Calu3 (cell line): ENCODE results near the gene TRAPPC6A. TPM values are rescaled to one million over a fixed set of nuclear protein-coding genes. Genes with fewer than 3 reads are reported as not detected.
A peak's percentile ranks its signal among the peaks of the same experiment; 100 is the strongest.

ENCODE experiments used
- BruUV-seq: library from RNA; stranded (reverse); fragments of 400-500 nt; replicated peaks from 2 replicates; lab custom pipeline; 2021; lab: Mats Ljungman, UMichigan
- CTCF ChIA-PET: fragments of 300-600 bp; sonication (Branson Sonifier 250); formaldehyde crosslinking; loops from one replicate; lab custom pipeline; 2022; ENCODE audit warnings: antibody characterized with exemption; lab: Charles Lee
- DNase-seq: peaks from one replicate; pipeline ENCODE4 v3.0.0; 2022
- H3K27ac Mint-ChIP-seq: one replicate; pipeline ENCODE4 v1.8.0; 2022; ENCODE audit warnings: mixed read lengths; ENCODE audit not compliant: unreplicated experiment
- H3K27me3 Mint-ChIP-seq: one replicate; pipeline ENCODE4 v1.8.0; 2022; ENCODE audit warnings: mixed read lengths; ENCODE audit not compliant: unreplicated experiment
- H3K36me3 Mint-ChIP-seq: one replicate; pipeline ENCODE4 v1.8.0; 2022; ENCODE audit warnings: mild to moderate bottlenecking, moderate library complexity, mixed read lengths; ENCODE audit not compliant: insufficient read depth, unreplicated experiment
- H3K4me1 Mint-ChIP-seq: one replicate; pipeline ENCODE4 v1.8.0; 2022; ENCODE audit warnings: mild to moderate bottlenecking, low read depth, mixed read lengths; ENCODE audit not compliant: unreplicated experiment
- H3K4me3 Mint-ChIP-seq: one replicate; pipeline ENCODE4 v1.8.0; 2022; ENCODE audit warnings: mild to moderate bottlenecking, low read depth, moderate library complexity, mixed read lengths; ENCODE audit not compliant: unreplicated experiment
- H3K9me3 Mint-ChIP-seq: one replicate; pipeline ENCODE4 v1.8.0; 2022; ENCODE audit warnings: low read depth, mixed read lengths; ENCODE audit not compliant: unreplicated experiment
- CTCF ChIP-seq: fragments of 200-600 bp; IDR thresholded peaks from one replicate; pipeline ENCODE4 v1.8.0; 2022; ENCODE audit warnings: antibody characterized with exemption; ENCODE audit not compliant: unreplicated experiment
- intact Hi-C: fragments of 100-400 bp; cut with micrococcal nuclease; formaldehyde crosslinking; loops from one replicate; pipeline ENCODE4 v1.10.0; 2022; ENCODE audit not compliant: unreplicated experiment
- total RNA-seq: library from RNA; stranded (reverse); gene quantifications from 2 replicates; pipeline ENCODE4 v1.2.3, GENCODE V29; 2022

TRAPPC6A gene
- total RNA-seq, 1 experiment from 2014 or later = 55.7 TPM

- intact Hi-C loops = no loop called here
- CTCF ChIA-PET = interaction anchor here (0.7 kb wide), 1 partner anchor 24 kb away, joined by 3 read pairs; no protein-coding TSS in a partner anchor
- Mint-ChIP-seq H3K36me3 (peaks cover 21% of the 10 kb centered on the region), H3K27ac (no peak overlapping the region), H3K27me3 (no peaks in the 10 kb centered on the region), H3K9me3 (no peaks in the 10 kb centered on the region), H3K4me1 (peaks cover 45% of the 10 kb centered on the region), H3K4me3 (no peak overlapping the region)
- no TSS peak for BruUV-seq
- TF ChIP-seq CTCF = no peak
- no peak for DNase-seq
Measured at GRCh38 chr19:45115809-45116615, 62.0 kb downstream of the TRAPPC6A start.

- no peak for TF ChIP-seq CTCF
- H3K4me3 Mint-ChIP-seq = peak overlapping the region; percentile 50
- BruUV-seq = no TSS peak
- no peaks in the 10 kb centered on the region for H3K9me3 Mint-ChIP-seq
- H3K4me1 Mint-ChIP-seq = peaks cover 59% of the 10 kb centered on the region
- H3K36me3 Mint-ChIP-seq = peaks cover 20% of the 10 kb centered on the region
- peak overlapping the region; percentile 62 for H3K27ac Mint-ChIP-seq
- H3K27me3 Mint-ChIP-seq = no peaks in the 10 kb centered on the region
- DNase-seq = no peak
- intact Hi-C loops = no loop called here
- CTCF ChIA-PET = interaction anchor here (0.9 to 1.6 kb wide), 3 partner anchors 11 to 20 kb away, joined by 3 to 11 read pairs (median 5); no protein-coding TSS in a partner anchor
Measured at GRCh38 chr19:45114116-45114515, 63.9 kb downstream of the TRAPPC6A start.

- peaks cover 17% of the 10 kb centered on the region for H3K36me3 Mint-ChIP-seq
- peak overlapping the region; percentile 62 for H3K27ac Mint-ChIP-seq
- peak; percentile 74 for DNase-seq
- H3K27me3 Mint-ChIP-seq = no peaks in the 10 kb centered on the region
- H3K4me3 Mint-ChIP-seq = peak overlapping the region; percentile 50
- TF ChIP-seq CTCF = no peak
- BruUV-seq = no TSS peak
- intact Hi-C loops = no loop called here
- no peaks in the 10 kb centered on the region for H3K9me3 Mint-ChIP-seq
- CTCF ChIA-PET = interaction anchor here (0.9 to 1.6 kb wide), 4 partner anchors 11 to 19 kb away, joined by 3 to 11 read pairs (median 4); no protein-coding TSS in a partner anchor
- peaks cover 59% of the 10 kb centered on the region for H3K4me1 Mint-ChIP-seq
Measured at GRCh38 chr19:45113628-45114027, 64.4 kb downstream of the TRAPPC6A start.

Other genes with a start within 250 kb of the TRAPPC6A start
- gene APOC4, start 236.0 kb downstream of the TRAPPC6A start, total RNA-seq = not detected in 2 replicates
- gene APOC2, start 232.2 kb downstream of the TRAPPC6A start, total RNA-seq = not detected in 2 replicates
- gene CLPTM1, start 222.9 kb downstream of the TRAPPC6A start, total RNA-seq = 172 and 183 TPM in 2 replicates
- 37.9 and 44.5 TPM in 2 replicates for gene RELB, start 176.8 kb downstream of the TRAPPC6A start, total RNA-seq
- 115 and 126 TPM in 2 replicates for gene CLASRP, start 139.2 kb downstream of the TRAPPC6A start, total RNA-seq
- gene ZNF296, start 101.8 kb downstream of the TRAPPC6A start, total RNA-seq = 5.3 and 6.3 TPM in 2 replicates
- gene GEMIN7, start 99.0 kb downstream of the TRAPPC6A start, total RNA-seq = 36.0 and 42.0 TPM in 2 replicates
- gene PPP1R37, start 85.1 kb downstream of the TRAPPC6A start, total RNA-seq = 45.7 and 59.7 TPM in 2 replicates
- gene NKPD1, start 17.3 kb downstream of the TRAPPC6A start, total RNA-seq = 0.64 TPM in 2 replicates
- 22.7 and 25.2 TPM in 2 replicates for gene BLOC1S3, start 547 bp upstream of the TRAPPC6A start, total RNA-seq
- not detected in 2 replicates for gene EXOC3L2, start 67.2 kb upstream of the TRAPPC6A start, total RNA-seq
- gene MARK4, start 73.0 kb upstream of the TRAPPC6A start, total RNA-seq = 45.9 and 50.3 TPM in 2 replicates
- not detected in 2 replicates for gene CKM, start 144.6 kb upstream of the TRAPPC6A start, total RNA-seq
- 3.3 and 4.5 TPM in 2 replicates for gene KLC3, start 162.5 kb upstream of the TRAPPC6A start, total RNA-seq
- 56.4 and 57.7 TPM in 2 replicates for gene ERCC2, start 192.3 kb upstream of the TRAPPC6A start, total RNA-seq
- 98.4 and 135 TPM in 2 replicates for gene PPP1R13L, start 226.8 kb upstream of the TRAPPC6A start, total RNA-seq
- gene POLR1G, start 228.4 kb upstream of the TRAPPC6A start, total RNA-seq = 22.5 and 25.8 TPM in 2 replicates
- gene ERCC1, start 245.7 kb upstream of the TRAPPC6A start, total RNA-seq = 55.7 and 58.9 TPM in 2 replicates